Tibial artery (tissue), 4 donors: ENCODE data around the gene CLSTN1.
"Not testable (repeated sequence)": the region's sequence is repeated elsewhere in the genome, so short reads cannot be mapped to it uniquely, and the experiment has no call there.

Experiments
- DNase-seq, 2 donors: peaks; one replicate each; pipeline ENCODE4 v3.0.0-alpha.2; 2019
- H3K27ac ChIP-seq, 2 donors: fragments of 200-600 bp; sonication (generic) in 1 of 2; 1 replicate in 1 of 2; 2 replicates in 1 of 2; pipeline ENCODE4 v1.5.1; 2018 to 2019; ENCODE audit warnings: mild to moderate bottlenecking in 1 of 2
- H3K27me3 ChIP-seq, 2 donors: fragments of 200-600 bp; sonication (generic) in 1 of 2; one replicate each; pipeline versions ENCODE4 v1.5.1 to v1.6.0; 2016 to 2019
- H3K36me3 ChIP-seq, 3 donors: fragments of 200-600 bp; sonication (generic) in 2 of 3; one replicate each; pipeline ENCODE4 v1.5.1; 2016 to 2019; ENCODE audit warnings: mild to moderate bottlenecking in 2 of 3
- H3K4me1 ChIP-seq, 4 donors: fragments of 200-600 bp; sonication (generic) in 2 of 4; 1 replicate in 3 of 4; 2 replicates in 1 of 4; pipeline ENCODE4 v1.5.1; 2016 to 2019
- H3K4me3 ChIP-seq, 2 donors: fragments of 200-600 bp; sonication (generic) in 1 of 2; 1 replicate in 1 of 2; 2 replicates in 1 of 2; pipeline ENCODE4 v1.5.1; 2018 to 2019; ENCODE audit warnings: mild to moderate bottlenecking in 2 of 2
- H3K9me3 ChIP-seq, 3 donors: fragments of 200-600 bp; sonication (generic) in 1 of 3; one replicate each; pipeline ENCODE4 v1.5.1; 2016 to 2019
- CTCF ChIP-seq, 2 experiments: fragments of 200-600 bp in 1 of 2; fragments of 450-650 bp in 1 of 2; IDR thresholded peaks; one replicate each; pipeline ENCODE4 v1.5.1; 2017 to 2019; ENCODE audit warnings: antibody characterized with exemption in 2 of 2, mild to moderate bottlenecking in 1 of 2, moderate library complexity in 1 of 2
- intact Hi-C: fragments of 100-400 bp; cut with DNase I; formaldehyde crosslinking; loops from one replicate; pipeline ENCODE4 v1.15.0; 2023; ENCODE audit warnings: low total_unique reads

Gene CLSTN1

DNA sequence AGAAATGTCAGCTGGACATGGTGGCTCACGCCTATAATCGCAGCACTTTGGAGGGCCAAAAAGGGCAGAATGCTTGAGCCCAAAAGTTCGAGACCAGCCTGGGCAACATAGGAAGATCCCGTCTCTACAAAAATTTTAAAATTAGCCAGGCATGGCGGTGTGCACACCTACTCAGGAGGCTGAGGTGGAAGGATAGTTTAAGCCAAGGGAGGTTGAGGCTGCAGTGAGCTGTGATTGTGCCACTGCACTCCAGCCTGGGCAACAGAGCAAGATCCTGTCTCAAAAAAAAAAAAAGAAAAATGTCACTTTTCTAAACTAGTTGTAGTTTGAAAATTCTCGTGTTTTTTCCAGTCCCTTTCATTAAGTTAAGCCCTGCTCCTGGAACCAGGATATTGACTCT lies 9.1 kb downstream of the CLSTN1 start:
- intact Hi-C loops, result no loop called here
- TF ChIP-seq CTCF (IDR thresholded peaks at IDR 0.05), result no peak
- Histone ChIP-seq H3K4me1 (peaks cover 0 to 21% (median 2%) of the 10 kb centered on the region in 4 donors), H3K36me3 (no peaks in the 10 kb centered on the region), H3K27ac (no peak overlapping the region), H3K9me3 (no peaks in the 10 kb centered on the region), H3K27me3 (no peaks in the 10 kb centered on the region), H3K4me3 (no peak overlapping the region)
- no peak for DNase-seq

DNA sequence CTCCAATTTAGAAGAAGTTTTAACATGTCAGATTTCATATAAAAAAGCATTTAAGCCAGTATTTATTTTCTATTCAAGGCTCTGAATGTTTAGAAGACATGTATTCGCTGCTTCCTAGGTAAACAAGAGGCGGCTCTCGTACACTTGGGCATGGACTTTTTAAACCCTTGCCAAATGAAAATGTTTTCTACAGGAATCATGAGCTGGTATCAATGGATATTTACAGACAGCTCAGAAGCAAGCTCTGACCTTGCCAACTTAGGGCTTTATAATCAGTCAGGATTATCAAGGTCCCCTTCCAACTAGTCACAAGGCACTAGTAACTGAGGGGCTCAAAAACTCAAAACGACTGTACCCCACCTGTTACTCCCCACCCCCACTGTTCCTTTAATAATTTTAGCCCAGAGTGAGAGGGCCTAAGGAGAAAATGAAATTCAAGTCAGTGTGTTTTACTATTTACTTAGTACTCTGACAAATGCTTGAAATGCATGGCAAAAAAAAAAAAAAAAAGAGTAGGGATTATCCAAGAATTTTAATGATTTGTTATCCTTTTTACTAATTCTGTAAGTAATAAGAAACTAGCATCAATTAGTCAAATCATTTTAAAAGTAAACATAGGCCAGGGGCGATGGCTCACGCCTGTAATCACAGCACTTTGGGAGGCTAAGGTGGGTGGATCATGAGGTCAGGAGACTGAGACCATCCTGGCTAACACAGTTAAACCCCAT lies 12.4 kb downstream of the CLSTN1 start:
- TF ChIP-seq CTCF (IDR thresholded peaks at IDR 0.05), result no peak
- intact Hi-C loops, result no loop called here
- Histone ChIP-seq H3K9me3 (no peaks in the 10 kb centered on the region), H3K36me3 (no peaks in the 10 kb centered on the region), H3K27ac (no peak overlapping the region), H3K4me1 (peaks cover 0 to 24% (median 8%) of the 10 kb centered on the region in 4 donors), H3K4me3 (no peak overlapping the region), H3K27me3 (no peaks in the 10 kb centered on the region)
- DNase-seq, result no peak

- peaks cover 0 to 22% (median 5%) of the 10 kb centered on the region in 4 donors for H3K4me1 ChIP-seq
- no peak for TF ChIP-seq CTCF (IDR thresholded peaks at IDR 0.05)
- no peaks in the 10 kb centered on the region for H3K36me3 ChIP-seq
- intact Hi-C loops, result no loop called here
- DNase-seq, result no peak
- no peak overlapping the region for H3K4me3 ChIP-seq
- H3K27ac ChIP-seq, result no peak overlapping the region
- H3K9me3 ChIP-seq, result no peaks in the 10 kb centered on the region
- no peaks in the 10 kb centered on the region for H3K27me3 ChIP-seq
These were observed 14.7 kb downstream of the CLSTN1 start for GRCh38 chr1:9809100-9809510.

DNA sequence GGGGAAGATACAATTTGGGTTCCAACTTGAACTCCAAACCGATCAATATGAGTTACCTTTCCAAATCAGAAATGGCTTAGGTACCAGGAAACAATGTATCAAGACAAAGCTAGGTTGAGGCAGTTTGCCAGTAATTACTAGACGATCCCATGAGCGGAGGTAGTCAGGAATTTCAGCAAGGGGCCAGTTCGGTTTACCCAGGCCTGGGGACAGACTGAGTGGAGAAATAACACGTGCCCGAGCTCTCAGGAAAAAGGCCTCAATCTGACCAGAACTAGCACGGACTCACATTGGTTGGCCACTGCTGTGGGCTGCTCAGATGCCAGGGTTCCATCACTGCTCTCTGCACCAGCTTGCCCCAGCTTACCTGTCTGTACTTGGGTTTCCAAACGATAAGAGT lies 15.3 kb downstream of the CLSTN1 start:
- no peaks in the 10 kb centered on the region for H3K36me3 ChIP-seq
- no peaks in the 10 kb centered on the region for H3K27me3 ChIP-seq
- no peak overlapping the region for H3K27ac ChIP-seq
- no peak for TF ChIP-seq CTCF (IDR thresholded peaks at IDR 0.05)
- peaks cover 0 to 22% (median 5%) of the 10 kb centered on the region in 4 donors for H3K4me1 ChIP-seq
- H3K4me3 ChIP-seq, result no peak overlapping the region
- intact Hi-C loops, result no loop called here
- no peak for DNase-seq
- H3K9me3 ChIP-seq, result no peaks in the 10 kb centered on the region

GRCh38 chr1:9807541-9807940 lies 16.2 kb downstream of the CLSTN1 start:
- H3K4me3 ChIP-seq, result no peak overlapping the region
- no peak for TF ChIP-seq CTCF (IDR thresholded peaks at IDR 0.05)
- no peaks in the 10 kb centered on the region for H3K9me3 ChIP-seq
- intact Hi-C loops, result no loop called here
- no peaks in the 10 kb centered on the region for H3K36me3 ChIP-seq
- DNase-seq, result no peak
- peaks cover 0 to 22% (median 5%) of the 10 kb centered on the region in 4 donors for H3K4me1 ChIP-seq
- H3K27me3 ChIP-seq, result no peaks in the 10 kb centered on the region
- H3K27ac ChIP-seq, result no peak overlapping the region

GRCh38 chr1:9805972-9806371 lies 17.8 kb downstream of the CLSTN1 start:
- H3K4me3 ChIP-seq, H3K27ac ChIP-seq, H3K9me3 ChIP-seq, DNase-seq, intact Hi-C loops, H3K36me3 ChIP-seq, H3K27me3 ChIP-seq: not testable (repeated sequence)
- peaks cover 0 to 22% (median 5%) of the 10 kb centered on the region in 4 donors for H3K4me1 ChIP-seq
